Endometrium (tissue), 2 donors: Measurements from ENCODE around the gene USP5.

Experiments used
- FAIRE-seq: peaks from 2 replicates; lab custom pipeline; 2012; peaks lifted over from hg19 to GRCh38; lab: Jason Lieb, UNC
- donor health status: control.
- donor health status: control.

USP5 gene

GRCh38 chr12:6826125-6826733 lies 25.7 kb upstream of the USP5 start:
- no peak for FAIRE-seq

DNA sequence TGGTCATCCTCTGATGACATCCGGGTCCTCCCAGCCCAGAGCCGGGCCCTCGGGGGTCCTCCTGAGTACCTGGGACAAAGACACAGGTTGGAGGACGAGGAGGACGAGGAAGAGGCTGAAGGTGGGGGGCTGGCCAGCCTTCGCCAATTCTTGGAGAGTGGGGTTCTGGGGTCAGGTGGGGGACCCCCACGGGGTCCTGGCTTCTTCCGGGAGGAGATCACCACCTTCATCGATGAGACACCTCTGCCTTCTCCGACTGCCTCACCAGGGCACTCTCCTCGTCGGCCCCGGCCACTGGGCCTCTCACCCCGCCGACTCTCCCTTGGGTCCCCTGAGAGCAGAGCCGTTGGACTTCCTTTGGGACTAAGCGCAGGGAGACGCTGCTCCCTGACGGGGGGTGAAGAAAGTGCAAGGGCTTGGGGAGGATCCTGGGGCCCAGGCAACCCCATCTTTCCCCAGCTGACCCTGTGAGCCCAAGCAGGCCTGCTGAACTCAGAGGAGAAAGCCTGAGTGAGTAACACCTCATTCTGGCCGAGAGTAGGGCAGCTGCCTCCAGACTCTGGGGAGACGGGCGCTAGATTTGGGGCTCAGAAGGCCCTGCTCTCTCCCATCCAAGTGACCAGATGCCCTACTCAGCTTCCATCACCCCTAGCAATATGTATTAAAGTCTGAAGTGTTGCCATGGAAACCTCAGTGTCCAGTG lies 25.1 kb upstream of the USP5 start:
- no peak for FAIRE-seq

- peak; percentile 50 for FAIRE-seq
These were observed 24.5 kb upstream of the USP5 start for GRCh38 chr12:6827437-6827911.

DNA sequence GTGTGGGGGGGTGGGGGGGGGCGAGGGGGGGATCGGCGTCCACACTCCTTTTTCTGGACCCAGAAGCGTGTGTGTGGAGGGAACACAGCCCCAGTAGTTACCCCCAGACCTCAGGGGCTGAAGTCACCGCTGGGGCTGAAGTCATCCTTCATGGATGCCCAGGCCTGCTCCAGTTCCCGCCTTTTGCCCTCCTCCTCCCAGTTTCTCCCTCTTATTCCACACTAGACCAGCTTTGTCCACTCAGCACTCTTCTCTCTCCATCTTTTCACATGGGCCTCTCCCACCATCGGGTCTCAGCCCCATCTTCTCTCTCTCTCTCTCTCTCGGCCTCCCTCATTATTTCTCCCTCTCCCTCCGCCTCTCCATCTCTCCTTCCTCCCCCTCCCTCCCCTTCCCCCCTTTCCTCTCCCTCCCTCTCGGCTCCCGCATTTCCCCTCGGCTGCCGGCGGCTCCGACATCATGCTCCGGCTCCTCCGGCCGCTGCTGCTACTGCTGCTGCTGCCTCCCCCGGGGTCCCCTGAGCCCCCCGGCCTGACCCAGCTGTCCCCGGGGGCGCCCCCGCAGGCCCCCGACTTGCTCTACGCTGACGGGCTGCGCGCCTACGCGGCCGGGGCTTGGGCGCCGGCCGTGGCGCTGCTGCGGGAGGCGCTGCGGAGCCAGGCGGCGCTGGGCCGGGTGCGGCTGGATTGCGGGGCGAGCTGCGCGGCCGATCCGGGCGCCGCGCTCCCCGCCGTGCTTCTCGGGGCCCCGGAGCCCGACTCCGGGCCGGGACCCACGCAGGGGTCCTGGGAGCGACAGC lies 23.8 kb upstream of the USP5 start, which contains the start of gene P3H3:
Gene P3H3 (plus strand): TSS at position 426 of the 799 bp plus-strand sequence. CDS start 34 bp downstream, at position 460.
- FAIRE-seq, result no peak

- no peak for FAIRE-seq
These were observed 23.0 kb upstream of the USP5 start for GRCh38 chr12:6828781-6829535.

GRCh38 chr12:6829536-6830220 lies 22.3 kb upstream of the USP5 start:
- no peak for FAIRE-seq

- no peak for FAIRE-seq
These were observed 21.6 kb upstream of the USP5 start for GRCh38 chr12:6830286-6830890.

- no peak for FAIRE-seq
These were observed 21.0 kb upstream of the USP5 start for GRCh38 chr12:6830999-6831398.

GRCh38 chr12:6831450-6831995 lies 20.4 kb upstream of the USP5 start:
- FAIRE-seq, result no peak

- no peak for FAIRE-seq
These were observed 19.8 kb upstream of the USP5 start for GRCh38 chr12:6832125-6832524.

DNA sequence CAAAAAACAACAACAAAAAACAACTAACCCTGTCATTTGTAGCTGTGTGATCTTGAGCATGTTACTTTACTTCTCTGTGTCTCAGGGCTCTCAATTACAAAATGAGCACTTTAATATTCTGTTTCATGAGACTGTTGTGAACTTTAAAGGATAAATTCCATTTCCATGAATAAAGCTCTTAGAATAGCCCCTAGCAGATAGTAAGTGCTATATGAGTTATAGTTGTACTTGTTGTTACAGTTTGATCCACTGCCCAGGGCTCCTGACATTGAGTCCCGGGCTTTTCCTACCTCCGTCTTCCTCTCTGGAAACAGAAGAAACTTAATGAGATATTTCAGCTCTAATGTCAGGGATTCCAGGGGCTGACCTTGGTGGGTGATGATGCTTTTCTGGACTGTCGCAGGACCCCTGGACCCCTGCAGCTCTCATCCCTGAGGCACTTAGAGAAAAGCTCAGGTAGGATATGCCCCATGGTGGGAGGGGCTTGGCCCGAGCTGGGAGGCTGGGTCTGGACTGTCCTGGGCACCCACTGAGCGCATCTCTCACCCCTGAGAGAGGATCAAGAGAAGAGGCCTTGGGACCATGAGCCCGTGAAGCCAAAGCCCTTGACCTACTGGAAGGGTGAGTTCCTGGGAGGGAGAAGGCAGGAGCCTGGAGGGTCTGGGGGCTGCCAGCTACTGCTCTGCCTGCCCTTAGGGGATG lies 18.6 kb upstream of the USP5 start:
- FAIRE-seq, result no peak

DNA sequence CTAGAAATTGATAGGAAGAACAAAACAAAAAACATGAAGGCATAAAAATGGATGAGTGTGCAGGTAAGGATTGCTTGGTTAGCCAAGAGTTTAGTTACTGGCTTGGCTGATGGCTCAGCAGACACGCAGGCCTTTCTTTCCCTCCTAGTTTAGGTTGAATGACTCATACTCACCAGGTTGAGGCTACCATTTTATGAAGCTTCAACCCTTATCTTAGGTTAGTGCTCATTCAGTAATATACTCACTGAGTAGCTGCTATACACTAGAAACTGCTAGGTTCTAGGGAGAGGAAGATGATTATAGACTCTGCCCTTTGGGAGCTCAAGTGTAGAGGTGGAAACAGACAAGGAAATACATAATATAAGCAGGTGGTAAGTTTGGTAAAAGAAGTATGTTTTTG lies 17.7 kb upstream of the USP5 start:
- no peak for FAIRE-seq

DNA sequence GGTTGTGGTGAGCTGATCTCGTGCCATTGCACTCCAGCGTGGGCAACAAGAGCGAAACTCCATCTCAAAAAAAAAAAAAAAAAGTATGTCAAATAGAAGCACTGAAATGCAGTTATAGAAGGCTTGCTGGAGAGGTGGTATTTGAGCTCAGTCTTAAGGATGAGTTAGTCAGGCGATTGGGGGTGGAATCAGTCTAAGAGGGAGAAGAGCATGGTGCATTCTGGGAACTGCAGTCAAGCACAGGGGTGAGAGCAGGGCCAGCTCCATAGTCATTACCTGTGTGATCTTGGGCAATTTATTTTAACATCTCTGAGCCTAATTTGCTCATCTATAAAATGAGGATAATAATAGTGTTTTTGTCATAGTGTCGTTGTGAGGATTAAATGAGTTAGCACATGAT lies 17.1 kb upstream of the USP5 start:
- FAIRE-seq, result no peak

DNA sequence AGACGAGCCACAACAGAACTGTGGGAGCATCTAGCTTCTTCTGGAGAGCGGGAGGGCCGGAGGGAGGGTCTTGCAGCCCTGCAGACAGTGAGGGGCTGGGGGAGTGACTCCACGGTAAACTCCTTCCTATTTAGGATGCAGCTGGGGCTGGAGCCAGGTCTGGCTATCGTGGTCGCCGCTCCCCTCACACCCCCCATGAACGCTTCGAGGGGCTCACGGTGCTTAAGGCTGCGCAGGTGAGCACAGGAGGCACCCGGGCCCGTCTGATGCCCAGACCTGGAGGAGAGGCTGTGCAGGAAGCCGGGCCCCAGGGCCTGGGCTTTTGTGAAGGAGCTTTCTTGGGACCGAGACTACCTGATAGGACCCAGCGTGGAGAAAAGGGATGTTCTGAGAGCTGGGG lies 15.1 kb upstream of the USP5 start:
- no peak for FAIRE-seq

DNA sequence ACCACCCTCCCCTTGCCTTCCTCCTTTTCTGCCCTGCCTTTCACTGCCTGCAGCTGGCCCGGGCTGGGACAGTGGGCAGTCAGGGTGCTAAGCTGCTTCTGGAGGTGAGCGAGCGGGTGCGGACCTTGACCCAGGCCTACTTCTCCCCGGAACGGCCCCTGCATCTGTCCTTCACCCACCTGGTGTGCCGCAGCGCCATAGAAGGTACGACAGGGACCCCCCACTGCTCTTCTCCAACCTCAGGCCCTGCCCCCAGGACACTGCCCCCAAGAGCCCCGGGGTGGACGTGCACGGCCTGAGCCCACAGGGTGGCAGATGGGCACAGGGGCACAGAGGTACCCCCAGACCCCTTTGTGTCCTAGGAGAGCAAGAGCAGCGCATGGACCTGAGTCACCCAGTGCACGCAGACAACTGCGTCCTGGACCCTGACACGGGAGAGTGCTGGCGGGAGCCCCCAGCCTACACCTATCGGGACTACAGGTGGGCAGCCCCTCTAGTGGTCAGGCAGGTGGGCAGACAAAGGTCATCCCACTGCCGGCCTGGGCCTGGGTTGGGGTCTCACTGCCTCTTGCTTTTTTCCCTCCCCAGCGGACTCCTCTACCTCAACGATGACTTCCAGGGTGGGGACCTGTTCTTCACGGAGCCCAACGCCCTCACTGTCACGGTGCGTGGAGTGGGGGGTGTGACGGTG lies 14.4 kb upstream of the USP5 start:
- FAIRE-seq, result no peak

DNA sequence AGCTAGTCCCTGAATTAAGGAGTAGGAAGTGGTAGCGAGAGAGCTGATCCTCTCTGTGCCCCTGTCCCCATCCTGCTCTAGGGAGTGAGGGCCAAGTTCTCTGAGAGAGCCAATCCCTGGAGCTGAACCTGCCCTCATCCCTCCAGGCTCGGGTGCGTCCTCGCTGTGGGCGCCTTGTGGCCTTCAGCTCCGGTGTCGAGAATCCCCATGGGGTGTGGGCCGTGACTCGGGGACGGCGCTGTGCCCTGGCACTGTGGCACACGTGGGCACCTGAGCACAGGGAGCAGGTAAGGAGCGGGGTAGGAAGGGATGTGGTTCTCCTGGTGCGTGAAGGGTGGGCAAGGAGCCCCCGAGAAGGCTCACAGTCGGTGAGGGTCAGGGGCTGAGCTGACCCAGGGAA lies 13.1 kb upstream of the USP5 start:
- FAIRE-seq, result no peak

GRCh38 chr12:6839482-6840201 lies 12.3 kb upstream of the USP5 start:
- no peak for FAIRE-seq

DNA sequence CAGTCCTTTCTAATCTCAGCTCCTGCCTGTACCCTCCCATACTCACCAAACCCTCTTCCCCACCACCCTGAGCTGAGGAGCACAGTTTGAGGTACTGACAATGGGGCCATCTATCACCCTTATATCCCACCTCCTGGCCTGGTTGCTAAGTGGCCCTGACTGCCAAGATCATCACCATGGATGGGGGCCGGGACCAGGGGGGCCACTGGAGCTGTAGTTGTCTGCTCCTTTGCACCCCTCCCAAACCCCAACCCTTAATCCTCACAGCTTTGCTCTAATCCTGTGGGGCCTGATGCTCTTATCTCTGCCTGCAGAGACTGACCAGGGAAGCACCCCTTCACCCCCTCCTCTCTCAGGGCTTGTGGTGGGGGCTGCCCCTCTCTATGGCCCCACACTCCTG lies 11.6 kb upstream of the USP5 start:
- FAIRE-seq, result no peak
